Activated naive CD4-positive, alpha-beta T cell treated with anti-CD3 and anti-CD28 coated beads, Interleukin-2, amount 50 U/mL, for 72 hours (primary cell): ENCODE measurements around the gene GJC3. TPM values are rescaled to one million over a fixed set of nuclear protein-coding genes. Genes with fewer than 3 reads are reported as not detected.
"Not testable (repeated sequence)": the region's sequence is repeated elsewhere in the genome, so short reads cannot be mapped to it uniquely, and the experiment has no call there.

ENCODE experiments used
- ATAC-seq, 2 donors: fragments of 150-1000 bp; cut with Tn5 transposase; 2 replicates each; pipeline ENCODE4 v1.10.0; 2021; ENCODE audit warnings: mild to moderate bottlenecking in 2 of 2, moderate library complexity in 2 of 2
- DNase-seq, 2 donors: peaks; one replicate each; pipeline ENCODE4 v3.0.0; 2021 to 2022; ENCODE audit warnings: low spot score in 2 of 2
- H3K27ac Mint-ChIP-seq, 2 donors: one replicate each; pipeline ENCODE4 v1.8.0; 2022; ENCODE audit warnings: mild to moderate bottlenecking in 2 of 2, mixed read lengths in 2 of 2
- H3K36me3 Mint-ChIP-seq, 2 donors: one replicate each; pipeline ENCODE4 v1.8.0; 2022; ENCODE audit warnings: mixed read lengths in 2 of 2
- H3K9me3 Mint-ChIP-seq, 2 donors: one replicate each; pipeline ENCODE4 v1.8.0; 2022; ENCODE audit warnings: mixed read lengths in 2 of 2
- total RNA-seq, 2 donors: library from RNA; stranded (reverse); gene quantifications; one replicate each; pipeline ENCODE4 v1.2.3, GENCODE V29; 2022

The GJC3 gene
- total RNA-seq = under 1 TPM; 0.68 to 0.89 TPM

DNA sequence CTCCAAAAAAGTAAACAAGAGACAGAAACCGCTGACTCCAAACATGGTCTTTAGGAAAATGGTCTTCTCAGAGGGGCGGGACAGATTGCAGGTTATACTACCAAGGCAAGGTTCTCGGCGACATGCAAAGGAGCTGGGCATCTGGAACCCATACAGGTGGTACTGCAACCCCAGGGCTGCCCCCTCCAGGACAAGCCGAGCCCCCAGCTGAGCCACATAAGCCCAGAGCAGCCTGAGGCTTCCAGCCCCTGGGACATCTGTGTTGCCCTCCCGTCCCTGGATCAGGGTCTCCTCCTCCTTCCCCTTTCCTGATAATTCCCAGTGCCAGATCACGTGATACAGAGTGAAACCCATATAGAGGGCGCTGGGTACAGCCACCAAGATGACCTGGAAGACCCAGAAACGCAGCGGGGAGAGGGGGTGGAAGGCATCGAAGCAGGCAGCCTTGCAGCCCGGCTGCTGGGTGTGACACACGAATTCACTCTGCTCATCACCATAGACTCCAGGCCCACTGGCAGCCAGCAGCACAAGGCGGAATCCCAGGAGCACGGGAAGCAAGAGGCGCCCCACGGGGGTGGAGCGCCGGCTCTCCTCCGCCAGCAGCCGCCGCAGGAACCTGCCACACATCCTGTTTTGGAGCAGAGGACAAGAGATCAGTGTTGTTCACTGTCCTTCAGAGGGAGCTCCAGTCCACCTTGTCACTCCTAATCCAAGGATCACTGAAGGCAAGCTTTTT, at the start of gene GJC3:
Gene GJC3 (minus strand): TSS at position 627 of the 736 bp plus-strand sequence. CDS start 0 bp downstream, at position 627.
- Mint-ChIP-seq H3K36me3 (no peaks in the 10 kb centered on the region), H3K9me3 (no peaks in the 10 kb centered on the region), H3K27ac (peak within 1 kb of the TSS; percentile 47 to 61)
- DNase-seq = peak; percentile 46 to 57
- peak; percentile 94 to 96 for ATAC-seq

DNA sequence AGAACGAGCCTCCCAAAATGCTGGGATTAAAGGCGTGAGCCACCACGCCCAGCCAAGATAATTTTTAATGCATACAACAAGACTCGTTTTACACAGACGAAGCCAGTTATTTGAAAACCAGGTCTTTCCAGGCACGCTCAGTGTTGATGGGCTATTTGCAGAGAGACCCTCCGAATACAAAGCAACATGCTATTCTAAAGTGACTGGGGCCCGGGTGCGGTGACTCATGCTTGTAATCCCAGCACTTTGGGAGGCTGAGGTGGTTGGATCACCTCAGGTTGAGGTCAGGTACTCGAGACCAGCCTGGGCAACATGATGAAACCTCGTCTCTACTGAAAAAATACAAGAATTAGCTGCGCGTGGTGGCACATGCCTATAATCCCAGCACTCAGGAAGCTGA, 47.2 kb upstream of the GJC3 start:
- DNase-seq (no peak), ATAC-seq (no peak)
- H3K9me3 Mint-ChIP-seq = no peaks in the 10 kb centered on the region
- H3K27ac Mint-ChIP-seq = no peak overlapping the region
- no peaks in the 10 kb centered on the region for H3K36me3 Mint-ChIP-seq

DNA sequence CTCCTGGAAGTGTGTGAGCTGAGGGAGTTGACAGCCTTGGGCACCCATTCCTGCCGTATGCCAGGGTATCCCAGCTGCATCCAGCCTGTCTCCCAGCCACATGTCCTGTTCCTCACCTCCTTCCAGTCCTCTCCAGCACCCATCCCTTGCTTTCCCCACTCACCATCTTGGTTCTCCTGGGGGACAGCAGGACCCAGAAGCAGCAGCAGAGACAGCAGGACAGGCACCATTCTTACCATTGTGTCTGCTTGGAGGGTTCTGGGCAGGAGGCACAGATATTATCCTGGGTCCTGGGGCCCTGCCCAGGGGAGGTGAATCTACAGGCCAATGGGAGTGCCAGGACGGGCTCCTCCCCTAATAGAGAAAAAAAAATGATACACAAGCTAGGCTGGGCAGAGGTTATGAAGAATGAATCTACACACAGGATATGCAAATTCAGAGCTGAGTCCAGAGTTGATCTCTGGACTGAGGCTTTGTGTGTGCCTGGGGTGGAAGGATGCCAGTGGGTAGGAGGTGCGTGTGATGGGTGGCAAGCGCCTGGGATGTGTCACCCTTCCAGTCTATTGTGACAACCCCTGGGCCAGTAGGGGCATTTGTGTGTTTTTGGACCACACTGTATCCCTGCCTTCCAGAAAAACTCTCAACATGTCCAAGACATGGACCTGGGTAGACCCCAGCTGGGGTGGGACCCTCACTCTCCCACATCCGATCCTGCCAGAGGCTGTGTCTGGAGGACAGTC, 46.5 kb upstream of the GJC3 start, which contains the start of gene AZGP1:
Gene AZGP1 (minus strand): TSS at position 250 of the 740 bp plus-strand sequence. CDS start 11 bp downstream, at position 239.
- Mint-ChIP-seq H3K9me3 (no peaks in the 10 kb centered on the region), H3K36me3 (no peaks in the 10 kb centered on the region), H3K27ac (no peak within 1 kb of the TSS)
- no peak for ATAC-seq
- DNase-seq = no peak

GRCh38 chr7:99974681-99975080, 45.3 kb upstream of the GJC3 start:
- no peak for DNase-seq
- peak overlapping the region in 1 of 2 donors; percentile 33 for H3K27ac Mint-ChIP-seq
- H3K9me3 Mint-ChIP-seq = no peaks in the 10 kb centered on the region
- no peaks in the 10 kb centered on the region for H3K36me3 Mint-ChIP-seq
- no peak for ATAC-seq

DNA sequence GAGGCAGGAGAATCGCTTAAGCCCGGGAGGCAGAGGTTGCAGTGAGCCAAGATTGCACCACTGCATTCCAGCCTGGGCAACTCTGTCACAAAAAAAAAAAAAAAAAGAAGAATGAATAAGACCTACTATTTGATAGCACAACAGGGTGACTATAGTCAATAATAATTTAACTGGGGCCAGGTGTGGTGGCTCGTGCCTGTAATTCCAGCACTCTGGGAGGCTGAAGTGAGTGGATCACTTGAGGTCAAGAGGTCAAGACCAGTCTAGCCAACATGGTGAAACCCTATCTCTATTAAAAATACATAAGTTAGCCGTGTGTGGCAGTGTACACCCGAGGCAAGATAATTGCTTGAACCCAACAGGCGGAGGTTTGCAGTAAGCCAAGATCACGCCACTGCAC, 44.4 kb upstream of the GJC3 start:
- not testable (repeated sequence) for H3K27ac Mint-ChIP-seq, H3K36me3 Mint-ChIP-seq, DNase-seq, ATAC-seq, H3K9me3 Mint-ChIP-seq

- no peaks in the 10 kb centered on the region for H3K9me3 Mint-ChIP-seq
- DNase-seq = no peak
- no peak overlapping the region for H3K27ac Mint-ChIP-seq
- ATAC-seq = no peak
- H3K36me3 Mint-ChIP-seq = no peaks in the 10 kb centered on the region
Observed at GRCh38 chr7:99971242-99971641, 41.8 kb upstream of the GJC3 start.

GRCh38 chr7:99969813-99970212, 40.4 kb upstream of the GJC3 start:
- H3K36me3 Mint-ChIP-seq, H3K9me3 Mint-ChIP-seq, ATAC-seq, H3K27ac Mint-ChIP-seq, DNase-seq: not testable (repeated sequence)

GRCh38 chr7:99969298-99969697, 39.9 kb upstream of the GJC3 start:
- no peaks in the 10 kb centered on the region for H3K36me3 Mint-ChIP-seq
- no peak for ATAC-seq
- DNase-seq = no peak
- no peak overlapping the region for H3K27ac Mint-ChIP-seq
- no peaks in the 10 kb centered on the region for H3K9me3 Mint-ChIP-seq

DNA sequence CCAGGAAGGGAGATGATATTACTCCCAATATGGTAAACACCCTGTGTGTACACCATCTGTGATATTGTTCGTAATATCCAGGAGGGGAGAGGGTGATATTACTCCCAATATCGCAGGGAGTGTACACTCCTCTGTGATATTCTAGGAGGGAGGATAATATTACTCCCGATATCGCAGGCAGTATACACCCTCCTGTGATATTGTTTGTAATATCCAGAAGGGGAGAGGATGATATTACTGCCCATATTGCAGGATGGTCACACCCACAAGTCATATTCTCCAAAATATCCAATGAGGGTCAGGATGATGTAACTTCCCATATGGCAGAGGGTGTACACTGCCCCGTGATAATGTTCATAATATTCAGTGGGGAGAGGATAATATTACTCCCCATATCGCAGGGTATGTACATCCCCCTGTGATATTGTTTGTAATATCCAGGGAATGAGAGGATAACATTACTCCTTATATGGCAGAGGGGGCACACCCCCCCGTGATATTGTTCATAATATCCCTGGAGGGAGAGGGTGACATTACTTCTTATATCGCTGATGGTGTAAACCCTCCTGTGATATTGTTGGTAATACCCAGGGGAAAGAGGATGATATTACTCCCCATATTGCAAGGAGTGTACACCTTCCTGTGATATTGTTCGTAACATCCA, 29.3 kb upstream of the GJC3 start:
- ATAC-seq = no peak
- H3K9me3 Mint-ChIP-seq = no peaks in the 10 kb centered on the region
- H3K36me3 Mint-ChIP-seq = no peaks in the 10 kb centered on the region
- H3K27ac Mint-ChIP-seq = no peak overlapping the region
- DNase-seq = no peak

- Mint-ChIP-seq H3K27ac (peak overlapping the region in 1 of 2 donors; percentile 29), H3K9me3 (no peaks in the 10 kb centered on the region), H3K36me3 (no peaks in the 10 kb centered on the region)
- no peak for ATAC-seq
- no peak for DNase-seq
Observed at GRCh38 chr7:99955247-99955646, 25.8 kb upstream of the GJC3 start.

GRCh38 chr7:99954643-99955042, 25.2 kb upstream of the GJC3 start:
- H3K9me3 Mint-ChIP-seq, ATAC-seq, DNase-seq, H3K36me3 Mint-ChIP-seq, H3K27ac Mint-ChIP-seq: not testable (repeated sequence)

DNA sequence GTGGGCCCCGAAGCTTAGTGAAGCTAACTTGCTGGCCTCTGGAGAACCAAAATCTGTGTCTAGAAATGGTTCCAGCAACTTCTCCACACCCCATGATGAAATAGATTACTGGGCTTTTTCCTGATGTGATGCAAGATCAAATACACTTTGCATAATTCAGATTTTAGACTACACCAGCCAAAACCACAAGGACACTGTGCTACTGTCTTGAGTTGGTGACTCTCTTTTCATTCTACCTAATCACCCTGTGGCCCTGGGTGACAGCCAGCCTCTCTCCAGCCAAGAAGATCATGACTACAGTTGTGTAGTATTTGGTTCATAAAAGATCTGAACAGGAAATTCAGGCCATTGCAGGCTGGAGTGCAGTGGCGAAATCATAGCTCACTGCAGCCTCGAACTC, 24.2 kb upstream of the GJC3 start:
- Mint-ChIP-seq H3K27ac (no peak overlapping the region), H3K36me3 (no peaks in the 10 kb centered on the region), H3K9me3 (no peaks in the 10 kb centered on the region)
- peak; percentile 60 to 74 for ATAC-seq
- no peak for DNase-seq

DNA sequence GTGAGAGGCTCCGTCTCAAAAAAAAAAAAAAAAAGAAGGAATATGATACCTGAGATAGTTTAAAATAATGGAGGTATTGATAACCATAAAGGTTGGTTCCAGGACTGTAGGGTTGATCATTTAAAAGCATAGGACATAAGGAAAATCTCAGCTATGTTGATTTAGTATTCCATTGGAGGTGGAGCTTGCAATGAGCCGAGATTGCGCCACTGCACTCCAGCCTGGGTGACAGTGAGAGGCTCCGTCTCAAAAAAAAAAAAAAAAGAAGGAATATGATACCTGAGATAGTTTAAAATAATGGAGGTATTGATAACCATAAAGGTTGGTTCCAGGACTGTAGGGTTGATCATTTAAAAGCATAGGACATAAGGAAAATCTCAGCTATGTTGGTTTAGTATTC, 23.2 kb upstream of the GJC3 start:
- H3K27ac Mint-ChIP-seq, H3K36me3 Mint-ChIP-seq, ATAC-seq, DNase-seq, H3K9me3 Mint-ChIP-seq: not testable (repeated sequence)

GRCh38 chr7:99950819-99951218, 21.4 kb upstream of the GJC3 start:
- DNase-seq, H3K36me3 Mint-ChIP-seq, H3K27ac Mint-ChIP-seq, H3K9me3 Mint-ChIP-seq, ATAC-seq: not testable (repeated sequence)

GRCh38 chr7:99949645-99950228, 20.3 kb upstream of the GJC3 start:
- no peak for DNase-seq
- Mint-ChIP-seq H3K9me3 (no peaks in the 10 kb centered on the region), H3K36me3 (no peaks in the 10 kb centered on the region), H3K27ac (no peak overlapping the region)
- ATAC-seq = no peak

- no peak overlapping the region for H3K27ac Mint-ChIP-seq
- no peaks in the 10 kb centered on the region for H3K36me3 Mint-ChIP-seq
- peaks cover 0 to 3% of the 10 kb centered on the region in 2 donors for H3K9me3 Mint-ChIP-seq
- DNase-seq = no peak
- no peak for ATAC-seq
Observed at GRCh38 chr7:99947608-99948007, 18.2 kb upstream of the GJC3 start.
